Stomach (tissue), 4 donors: ENCODE data around the gene CFAP54.

Source experiments
- CTCF ChIP-seq, 7 experiments: fragments of 450-650 bp in 4 of 7; fragments of 200-600 bp in 3 of 7; sonication (generic) in 3 of 7; IDR thresholded peaks; one replicate each; pipeline ENCODE4 v1.5.1; 2016 to 2019; ENCODE audit warnings: antibody characterized with exemption in 7 of 7, control low read depth in 2 of 7, mild to moderate bottlenecking in 1 of 7
- POLR2A ChIP-seq, 4 donors: fragments of 450-650 bp; IDR thresholded peaks; one replicate each; pipeline ENCODE4 v1.6.1; 2016; ENCODE audit warnings: antibody characterized with exemption in 4 of 4, control low read depth in 2 of 4, mild to moderate bottlenecking in 1 of 4, moderate library complexity in 1 of 4

GRCh38 chr12:96447256-96447655, 42.1 kb upstream of the CFAP54 start:
- TF ChIP-seq CTCF (IDR thresholded peaks at IDR 0.05) = no peak
- no peak for TF ChIP-seq POLR2A (IDR thresholded peaks at IDR 0.05)
